Psoas muscle (tissue), 8 donors: ENCODE data around the gene GRK4. TPM values are rescaled to one million over a fixed set of nuclear protein-coding genes. Genes with fewer than 3 reads are reported as not detected.

Experiments
- ATAC-seq, 4 donors: fragments of 200-7000 bp; cut with Tn5 transposase; one replicate each; pipeline ENCODE4 v1.9.1; 2020; ENCODE audit warnings: moderate library complexity in 3 of 4, mild to moderate bottlenecking in 2 of 4
- DNase-seq, 2 donors: peaks; one replicate each; pipeline ENCODE4 v3.0.0-alpha.2; 2020
- H3K27ac ChIP-seq: fragments of 200-600 bp; one replicate; pipeline ENCODE4 v1.8.0; 2022
- H3K27me3 ChIP-seq, 3 donors: fragments of 200-600 bp in 1 of 3; one replicate each; pipeline versions ENCODE4 v1.6.1 to v1.8.0; 2013 to 2022; ENCODE audit warnings: low read length in 2 of 3, mild to moderate bottlenecking in 2 of 3, moderate library complexity in 1 of 3; ENCODE audit not compliant: insufficient read depth in 3 of 3
- H3K36me3 ChIP-seq, 2 donors: fragments of 200-600 bp in 1 of 2; one replicate each; pipeline versions ENCODE4 v1.6.1 to v1.8.0; 2013 to 2022; ENCODE audit warnings: low read depth in 1 of 2, mild to moderate bottlenecking in 1 of 2, moderate library complexity in 1 of 2; ENCODE audit not compliant: insufficient read depth in 1 of 2
- H3K4me1 ChIP-seq: fragments of 200-600 bp; one replicate; pipeline ENCODE4 v1.8.0; 2022
- H3K4me3 ChIP-seq: fragments of 200-600 bp; one replicate; pipeline ENCODE4 v1.8.0; 2022; ENCODE audit warnings: mild to moderate bottlenecking
- H3K9me3 ChIP-seq: fragments of 200-600 bp; one replicate; pipeline ENCODE4 v1.8.0; 2022
- CTCF ChIP-seq: fragments of 200-600 bp; IDR thresholded peaks from one replicate; pipeline ENCODE4 v1.8.0; 2022; ENCODE audit warnings: antibody characterized with exemption
- WGBS, 3 donors: extraction: QIAGEN DNeasy Blood & Tissue Kit; methylation state at CpG; one replicate each; pipeline versions ENCODE4 v1.1.6 to v1.1.7; 2013; 5-methylcytosine and 5-hydroxymethylcytosine counted together
- intact Hi-C, 2 donors: fragments of 100-400 bp; cut with DNase I; formaldehyde crosslinking; loops; one replicate each; pipeline versions ENCODE4 v1.11.0 to v1.14.2; 2022
- polyA plus RNA-seq, 3 donors: library from polyadenylated mRNA; stranded (reverse); fragments of 200-250 nt; gene quantifications; one replicate each; pipeline ENCODE4 v1.2.3, GENCODE V29; 2013
- total RNA-seq, 4 donors: library from RNA; stranded (reverse); fragmentation: NEBNext Ultra II Directional in 2 of 4; extraction: Animal tissue kit (Norgen Biotek cat#: 25700) in 2 of 4; gene quantifications; one replicate each; pipeline versions ENCODE4 v1.2.1 to v1.2.4, GENCODE V29; 2021 to 2023
- donor health status: healthy with polysubstance abuse.
- donor health status: DM: no; HTN: no; CAD: no; lungs with moderate emphysema.
- donor health status: Bipolar disorder and iron deficiency.
- donor health status: healthy.
- donor health status: DM: yes; HTN: yes; CAD: no.
- donor health status: DM: no; HTN: no; CAD: no.
- donor health status: DM: no; HTN: no; CAD: no.
- donor health status: DM: yes; HTN: yes; CAD: no.

The GRK4 gene
- total and polyA plus RNA-seq, 7 donors, result 5.8 to 9.2 (median 6.6) TPM

GRCh38 chr4:2940267-2941137 is 22.9 kb upstream of the GRK4 start:
- peak; percentile 11 to 47 for DNase-seq

GRCh38 chr4:2941138-2942036 is 22.0 kb upstream of the GRK4 start:
- peaks cover 14% of the 10 kb centered on the region for H3K4me1 ChIP-seq
- no peak overlapping the region for H3K27ac ChIP-seq
- WGBS, 3 donors, result 86 to 89% (median 86%) methylated on average over 24 of the region's 24 CpGs
- H3K4me3 ChIP-seq, result no peak overlapping the region
- TF ChIP-seq CTCF, result no peak
- intact Hi-C loops, result no loop called here
- H3K27me3 ChIP-seq, result no peaks in the 10 kb centered on the region
- DNase-seq (peak in 1 of 2 donors; percentile 11), ATAC-seq (no peak)
- no peaks in the 10 kb centered on the region for H3K9me3 ChIP-seq
- H3K36me3 ChIP-seq, result peaks cover 13 to 90% of the 10 kb centered on the region in 2 donors

More at GRCh38 chr4:2940267-2941137, 22.9 kb upstream of the GRK4 start:
- Histone ChIP-seq H3K27me3 (no peaks in the 10 kb centered on the region), H3K36me3 (peaks cover 13 to 83% of the 10 kb centered on the region in 2 donors), H3K9me3 (no peaks in the 10 kb centered on the region), H3K27ac (no peak overlapping the region), H3K4me3 (no peak overlapping the region), H3K4me1 (peaks cover 22% of the 10 kb centered on the region)
- intact Hi-C loops, result no loop called here
- TF ChIP-seq CTCF, result no peak
- no peak for ATAC-seq
- WGBS, 3 donors, result 82 to 91% (median 88%) methylated on average over 29 of the region's 29 CpGs

GRCh38 chr4:2942037-2942531 is 21.3 kb upstream of the GRK4 start:
- intact Hi-C loops, result no loop called here
- WGBS, 3 donors, result 84 to 88% (median 86%) methylated on average over 21 of the region's 21 CpGs
- H3K4me1 ChIP-seq, result peaks cover 10% of the 10 kb centered on the region
- no peaks in the 10 kb centered on the region for H3K9me3 ChIP-seq
- no peak overlapping the region for H3K4me3 ChIP-seq
- H3K27ac ChIP-seq, result no peak overlapping the region
- no peak for TF ChIP-seq CTCF
- H3K27me3 ChIP-seq, result no peaks in the 10 kb centered on the region
- peaks cover 19 to 97% of the 10 kb centered on the region in 2 donors for H3K36me3 ChIP-seq
- DNase-seq (no peak), ATAC-seq (no peak)

- no peak for TF ChIP-seq CTCF
- Histone ChIP-seq H3K36me3 (peaks cover 19 to 99% of the 10 kb centered on the region in 2 donors), H3K4me3 (no peak overlapping the region), H3K27ac (no peak overlapping the region), H3K4me1 (peaks cover 3% of the 10 kb centered on the region), H3K27me3 (no peaks in the 10 kb centered on the region), H3K9me3 (no peaks in the 10 kb centered on the region)
- DNase-seq (peak in 1 of 2 donors; percentile 52), ATAC-seq (peak in 3 of 4 donors; percentile 6 to 31 (median 14))
- WGBS, 3 donors, result 74 to 81% (median 76%) methylated on average over 30 to 31 of the region's 31 CpGs
- intact Hi-C loops, result no loop called here
These were observed 20.6 kb upstream of the GRK4 start for GRCh38 chr4:2942532-2943363.
